Natural killer cell (primary cell): ENCODE data around the gene SAMD8. TPM values are rescaled to one million over a fixed set of nuclear protein-coding genes. Genes with fewer than 3 reads are reported as not detected.
"Not testable (repeated sequence)": the region's sequence is repeated elsewhere in the genome, so short reads cannot be mapped to it uniquely, and the experiment has no call there.

ENCODE experiments used
- ATAC-seq, 3 donors: fragments of 150-1000 bp in 2 of 3; fragments of 200-7000 bp in 1 of 3; cut with Tn5 transposase; 1 replicate in 1 of 3; 2 replicates in 2 of 3; pipeline ENCODE4 v1.10.0; 2021; ENCODE audit warnings: mild to moderate bottlenecking in 2 of 3, moderate library complexity in 2 of 3
- DNase-seq, 2 donors: peaks; one replicate each; pipeline versions ENCODE4 v3.0.0 to v3.0.0-alpha.2; 2013 to 2021; ENCODE audit warnings: mixed read lengths in 1 of 2
- H3K27ac ChIP-seq: one replicate; pipeline ENCODE4 v1.5.1; 2013; ENCODE audit warnings: mild to moderate bottlenecking, low read length
- H3K27me3 ChIP-seq: one replicate; pipeline ENCODE4 v1.6.1; 2013; ENCODE audit warnings: low read length; ENCODE audit not compliant: control insufficient read depth, insufficient read depth
- H3K36me3 ChIP-seq: one replicate; pipeline ENCODE4 v1.6.1; 2013; ENCODE audit warnings: low read length; ENCODE audit not compliant: control insufficient read depth, insufficient read depth
- H3K4me1 ChIP-seq: one replicate; pipeline ENCODE4 v1.6.1; 2013; ENCODE audit warnings: low read length; ENCODE audit not compliant: control insufficient read depth, insufficient read depth
- H3K4me3 ChIP-seq: one replicate; pipeline ENCODE4 v1.5.1; 2013; ENCODE audit warnings: low read length
- H3K9me3 ChIP-seq: one replicate; pipeline ENCODE4 v1.6.1; 2013; ENCODE audit warnings: low read length; ENCODE audit not compliant: control insufficient read depth, insufficient read depth
- H3K27ac Mint-ChIP-seq, 2 donors: one replicate each; pipeline ENCODE4 v1.8.0; 2022; ENCODE audit warnings: mild to moderate bottlenecking in 2 of 2, mixed read lengths in 2 of 2, moderate library complexity in 1 of 2
- H3K27me3 Mint-ChIP-seq, 2 donors: one replicate each; pipeline ENCODE4 v1.8.0; 2022; ENCODE audit warnings: low read depth in 2 of 2, mixed read lengths in 2 of 2
- H3K36me3 Mint-ChIP-seq: one replicate; pipeline ENCODE4 v1.8.0; 2022; ENCODE audit warnings: mixed read lengths
- H3K4me1 Mint-ChIP-seq, 2 donors: one replicate each; pipeline ENCODE4 v1.8.0; 2022; ENCODE audit warnings: mixed read lengths in 2 of 2
- H3K4me3 Mint-ChIP-seq: one replicate; pipeline ENCODE4 v1.8.0; 2022; ENCODE audit warnings: mild to moderate bottlenecking, moderate library complexity, mixed read lengths
- H3K9me3 Mint-ChIP-seq, 2 donors: one replicate each; pipeline ENCODE4 v1.8.0; 2022; ENCODE audit warnings: mixed read lengths in 2 of 2
- CTCF ChIP-seq: fragments of 200-600 bp; IDR thresholded peaks from one replicate; pipeline ENCODE4 v1.8.0; 2022; ENCODE audit warnings: antibody characterized with exemption
- WGBS: methylation state at CpG from one replicate; pipeline ENCODE4 v1.1.7; 2013; ENCODE audit warnings: missing lambda C conversion rate; ENCODE audit not compliant: insufficient coverage; 5-methylcytosine and 5-hydroxymethylcytosine counted together
- intact Hi-C: fragments of 100-400 bp; cut with micrococcal nuclease; formaldehyde crosslinking; loops from one replicate; pipeline ENCODE4 v1.14.2; 2022
- total RNA-seq, 4 donors: library from RNA; stranded (reverse); fragments of 120-200 nt in 1 of 4; gene quantifications; one replicate each; pipeline versions ENCODE4 v1.2.3 to v1.2.4, GENCODE V29; 2013 to 2022

Gene SAMD8
- total RNA-seq, 3 donors from 2014 or later (not counting 1 experiment from before 2014, with no cell fraction given): 26.6 to 30.9 (median 29.6) TPM

- Histone ChIP-seq H3K27me3 (no peaks in the 10 kb centered on the region), H3K9me3 (no peaks in the 10 kb centered on the region), H3K27ac (no peak overlapping the region), H3K36me3 (no peaks in the 10 kb centered on the region), H3K4me1 (no peaks in the 10 kb centered on the region), H3K4me3 (no peak overlapping the region)
- Mint-ChIP-seq H3K27me3 (no peaks in the 10 kb centered on the region), H3K4me3 (no peak overlapping the region), H3K27ac (no peak overlapping the region), H3K36me3 (no peaks in the 10 kb centered on the region), H3K4me1 (no peaks in the 10 kb centered on the region), H3K9me3 (no peaks in the 10 kb centered on the region)
- TF ChIP-seq CTCF: no peak
- no peak for DNase-seq
- 97% methylated on average over 5 of the region's 6 CpGs for WGBS
- intact Hi-C loops: no loop called here
- no peak for ATAC-seq
Observed at GRCh38 chr10:75195035-75195763, 83.7 kb downstream of the SAMD8 start.

DNA sequence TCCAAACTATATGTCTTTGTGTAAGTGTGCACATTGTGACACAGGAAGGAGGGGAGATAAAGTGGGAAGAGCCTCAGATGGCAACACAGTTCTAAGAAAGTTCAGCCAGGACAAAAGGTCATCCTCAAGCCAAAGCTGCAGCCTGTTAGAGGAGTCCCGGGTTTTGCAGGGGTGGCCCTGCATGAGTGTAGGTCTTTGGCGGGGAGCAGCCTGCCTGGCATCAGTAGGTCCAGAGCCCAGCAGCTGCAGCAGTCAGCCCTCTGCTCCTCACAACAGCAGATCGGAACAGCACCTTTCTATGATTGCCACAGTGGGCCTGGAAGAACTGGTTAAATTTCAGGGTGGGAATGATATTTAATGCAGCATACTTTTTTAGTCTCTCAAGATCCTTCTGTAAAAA is 85.6 kb downstream of the SAMD8 start:
- Histone ChIP-seq H3K4me3 (no peak overlapping the region), H3K36me3 (no peaks in the 10 kb centered on the region), H3K27ac (no peak overlapping the region), H3K4me1 (no peaks in the 10 kb centered on the region), H3K9me3 (no peaks in the 10 kb centered on the region), H3K27me3 (no peaks in the 10 kb centered on the region)
- WGBS: 90% methylated on average over 3 of the region's 3 CpGs
- DNase-seq: no peak
- Mint-ChIP-seq H3K36me3 (no peaks in the 10 kb centered on the region), H3K27me3 (no peaks in the 10 kb centered on the region), H3K4me1 (peaks cover 0 to 3% of the 10 kb centered on the region in 2 donors), H3K27ac (no peak overlapping the region), H3K4me3 (no peak overlapping the region), H3K9me3 (no peaks in the 10 kb centered on the region)
- no peak for ATAC-seq
- no peak for TF ChIP-seq CTCF
- intact Hi-C loops: no loop called here

DNA sequence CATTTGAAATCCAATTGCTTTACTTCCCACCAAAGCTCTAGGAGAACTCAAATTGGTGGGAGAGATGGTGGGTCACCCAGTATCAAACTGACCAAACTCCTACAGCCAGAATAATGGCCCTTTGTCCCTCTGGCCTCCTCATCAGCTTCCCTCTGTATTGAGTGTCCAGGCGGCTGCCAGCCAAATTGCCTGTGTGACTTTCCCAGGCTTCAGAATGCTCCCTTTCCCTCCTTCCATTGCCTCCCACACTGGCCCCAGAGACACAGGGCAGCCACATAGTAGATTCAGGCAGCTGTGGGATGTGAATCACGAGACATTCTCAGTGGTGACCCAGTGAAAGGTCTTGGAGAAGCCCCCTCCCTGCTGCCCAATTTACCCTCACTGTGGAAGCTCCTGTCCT is 86.5 kb downstream of the SAMD8 start:
- Mint-ChIP-seq H3K4me3 (no peak overlapping the region), H3K27me3 (no peaks in the 10 kb centered on the region), H3K9me3 (no peaks in the 10 kb centered on the region), H3K4me1 (peaks cover 0 to 7% of the 10 kb centered on the region in 2 donors), H3K36me3 (no peaks in the 10 kb centered on the region), H3K27ac (no peak overlapping the region)
- intact Hi-C loops: no loop called here
- no peak for TF ChIP-seq CTCF
- Histone ChIP-seq H3K9me3 (no peaks in the 10 kb centered on the region), H3K27me3 (no peaks in the 10 kb centered on the region), H3K27ac (no peak overlapping the region), H3K4me1 (no peaks in the 10 kb centered on the region), H3K4me3 (no peak overlapping the region), H3K36me3 (no peaks in the 10 kb centered on the region)
- DNase-seq (no peak), ATAC-seq (no peak)
- 92% methylated on average over 2 of the region's 2 CpGs for WGBS

DNA sequence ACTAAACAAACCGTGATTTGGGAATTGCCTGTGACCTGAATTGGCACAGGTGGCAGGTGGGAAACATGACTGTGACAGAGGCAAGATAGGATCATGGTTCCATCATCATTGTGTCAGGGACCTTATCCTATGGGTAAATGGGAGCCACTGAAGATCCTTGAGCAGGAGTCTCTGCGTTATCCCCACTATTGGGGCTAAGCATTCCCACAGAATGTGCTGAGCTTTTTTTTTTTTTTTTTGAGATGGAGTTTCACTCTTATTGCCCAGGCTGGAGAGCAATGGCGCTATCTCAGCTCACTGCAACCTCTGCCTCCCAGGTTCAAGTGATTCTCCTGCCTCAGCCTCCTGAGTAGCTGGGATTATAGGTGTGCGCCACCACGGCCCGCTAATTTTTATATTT is 88.5 kb downstream of the SAMD8 start:
- H3K4me1 ChIP-seq, H3K36me3 Mint-ChIP-seq, H3K9me3 Mint-ChIP-seq, H3K4me3 Mint-ChIP-seq, ATAC-seq, DNase-seq, H3K27me3 ChIP-seq, H3K4me1 Mint-ChIP-seq, H3K36me3 ChIP-seq, H3K9me3 ChIP-seq, H3K27ac ChIP-seq, H3K27me3 Mint-ChIP-seq, intact Hi-C loops, H3K4me3 ChIP-seq, H3K27ac Mint-ChIP-seq: not testable (repeated sequence)
- whole genome bisulfite sequencing: 97% methylated on average over 6 of the region's 6 CpGs
